NOMO-1 treated with dmso at 0.1 percent for 144 hours (cell line): ENCODE data around the gene DEPDC1B.
"Not testable (repeated sequence)": the region's sequence is repeated elsewhere in the genome, so short reads cannot be mapped to it uniquely, and the experiment has no call there.

Experiments used
- DNase-seq: peaks from one replicate; lab custom pipeline; 2025; ENCODE audit not compliant: unreplicated experiment; lab: John Stamatoyannopoulos, UW

The DEPDC1B gene

DNA sequence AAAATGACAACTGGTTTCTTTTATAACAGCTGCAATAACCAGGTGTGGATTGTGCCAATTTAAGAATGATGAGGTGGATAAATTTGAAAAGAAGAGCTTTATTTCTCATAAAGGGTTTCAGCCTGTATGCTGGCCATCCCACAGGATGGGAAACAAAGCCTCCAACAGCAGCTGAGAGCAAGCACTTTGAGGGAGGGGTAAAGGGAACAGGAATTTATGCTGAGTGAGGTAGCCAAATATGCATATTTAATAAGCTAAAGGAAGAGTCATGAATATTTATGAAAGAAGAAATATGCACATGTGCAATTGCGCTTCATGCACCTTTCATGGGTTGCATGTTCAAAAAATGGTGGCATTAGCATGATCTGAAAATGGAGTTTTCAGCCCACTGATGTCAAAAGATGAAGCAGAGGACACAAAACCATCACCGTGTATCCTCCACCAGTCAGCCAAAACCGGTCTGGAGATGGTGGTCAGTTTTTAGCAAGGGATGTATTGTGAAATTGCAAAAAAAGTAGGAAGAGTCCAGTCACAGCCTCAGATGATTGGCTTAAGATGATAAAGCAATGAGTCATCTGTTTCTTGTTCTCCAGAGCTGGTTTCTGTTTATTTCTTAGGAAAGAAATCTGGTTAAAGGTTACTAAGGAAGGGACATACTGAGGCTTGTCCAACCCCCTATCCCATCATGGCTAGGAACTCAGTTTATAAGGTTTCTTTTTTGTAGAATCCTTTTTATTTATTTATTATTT lies 47.9 kb downstream of the DEPDC1B start:
- peak; percentile 58 for DNase-seq

DNA sequence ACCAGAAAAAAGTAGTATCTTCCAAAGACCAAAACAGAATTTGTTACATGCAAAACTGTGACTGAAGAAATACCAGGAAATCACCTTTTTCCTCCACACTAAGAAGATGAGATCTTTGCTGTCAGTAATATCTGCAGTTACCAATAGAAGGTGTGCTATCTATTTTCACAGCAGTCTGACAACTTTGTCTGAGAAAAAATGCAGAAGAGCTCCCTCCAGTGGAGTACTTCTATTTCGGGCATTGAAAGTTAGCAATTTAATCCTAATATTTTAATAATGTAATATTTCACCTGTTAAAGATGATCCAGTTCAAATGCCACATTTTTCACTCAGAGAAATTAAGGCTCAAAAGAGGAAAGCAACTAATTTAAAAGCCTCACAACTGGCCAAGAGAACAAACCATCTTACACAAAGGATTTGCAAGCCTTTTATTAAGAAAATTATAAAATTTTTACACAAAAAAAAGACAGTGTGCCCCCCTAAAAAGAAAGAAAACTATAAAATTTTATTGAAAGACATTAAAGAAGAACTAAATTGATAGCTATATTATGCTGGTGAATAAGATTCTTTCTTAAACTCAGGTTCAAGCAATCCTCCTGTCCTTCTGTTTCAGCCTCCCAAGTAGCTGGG lies 50.6 kb downstream of the DEPDC1B start:
- DNase-seq: peak; percentile 22

DNA sequence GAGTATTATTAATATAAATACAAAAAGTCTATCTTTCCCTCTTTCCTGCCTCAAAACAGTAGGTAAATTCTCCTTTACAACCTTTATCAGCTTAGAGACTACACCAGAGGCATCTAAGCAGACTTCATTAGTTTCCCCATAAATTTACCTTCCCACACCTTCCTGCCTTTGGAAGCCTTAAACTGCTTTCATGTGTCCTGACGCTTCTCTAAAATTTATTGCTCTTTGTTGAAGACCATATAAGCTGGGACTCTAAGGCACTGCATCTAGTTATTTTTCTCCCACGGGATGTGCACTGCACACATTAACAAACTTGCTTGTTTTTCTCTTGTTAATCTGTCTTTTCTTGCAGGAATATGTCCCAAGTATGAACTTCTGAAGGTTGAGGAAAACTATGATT lies 51.8 kb downstream of the DEPDC1B start:
- no peak for DNase-seq

DNA sequence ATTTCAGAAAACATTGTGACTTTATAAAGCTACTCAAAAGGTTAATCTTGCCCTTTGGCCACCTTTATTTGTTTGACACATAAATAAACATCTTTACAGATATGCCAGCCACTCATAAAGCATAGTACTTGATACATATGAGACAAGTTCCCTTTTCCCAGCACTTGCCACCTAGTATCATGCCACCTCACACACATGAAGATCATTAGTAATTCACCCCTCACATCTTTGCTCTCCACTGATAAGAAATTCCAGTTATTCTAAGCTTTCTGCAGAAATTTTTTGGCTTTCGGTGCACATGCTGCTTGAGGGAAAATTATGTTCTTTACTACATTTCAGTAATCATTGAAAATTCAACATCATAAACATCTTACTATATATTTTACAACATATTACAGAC lies 59.1 kb downstream of the DEPDC1B start:
- no peak for DNase-seq

DNA sequence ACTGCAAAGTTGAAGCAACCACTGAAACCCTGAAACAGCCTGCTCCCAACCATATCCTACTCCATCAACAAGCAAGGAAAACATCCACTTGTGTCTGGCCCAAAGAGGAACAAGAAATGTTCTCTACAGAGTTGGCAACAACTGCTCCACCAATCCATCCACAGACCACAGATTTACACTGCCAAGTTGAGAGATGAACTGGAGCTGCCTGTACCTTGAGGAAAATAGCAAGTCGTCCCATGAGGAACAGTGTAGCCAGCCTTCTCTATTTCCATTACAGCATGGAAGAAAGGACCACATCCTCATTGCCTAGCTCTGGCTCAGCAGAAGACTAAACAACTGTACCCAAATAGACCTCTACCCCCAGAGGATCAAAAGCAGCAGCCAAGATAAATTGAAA lies 60.4 kb downstream of the DEPDC1B start:
- DNase-seq: no peak

DNA sequence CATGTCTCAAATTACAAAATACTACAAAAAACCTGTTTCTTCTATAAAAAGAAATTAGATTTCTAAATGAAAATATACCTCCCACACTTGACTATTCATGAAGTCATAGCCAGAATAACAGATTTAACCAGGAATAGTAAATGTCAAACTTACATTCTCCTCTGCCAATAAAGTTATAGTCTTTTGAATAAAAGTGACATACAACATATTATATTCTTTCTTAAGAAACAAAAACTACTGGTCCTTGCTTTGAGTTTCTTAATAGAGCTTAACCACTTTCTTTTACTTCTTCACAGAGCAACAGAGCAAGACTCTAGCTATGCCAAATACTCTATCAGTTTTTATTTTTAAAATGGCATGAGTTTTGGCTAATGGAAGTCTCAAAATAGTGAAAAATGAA lies 61.7 kb downstream of the DEPDC1B start:
- DNase-seq: no peak

DNA sequence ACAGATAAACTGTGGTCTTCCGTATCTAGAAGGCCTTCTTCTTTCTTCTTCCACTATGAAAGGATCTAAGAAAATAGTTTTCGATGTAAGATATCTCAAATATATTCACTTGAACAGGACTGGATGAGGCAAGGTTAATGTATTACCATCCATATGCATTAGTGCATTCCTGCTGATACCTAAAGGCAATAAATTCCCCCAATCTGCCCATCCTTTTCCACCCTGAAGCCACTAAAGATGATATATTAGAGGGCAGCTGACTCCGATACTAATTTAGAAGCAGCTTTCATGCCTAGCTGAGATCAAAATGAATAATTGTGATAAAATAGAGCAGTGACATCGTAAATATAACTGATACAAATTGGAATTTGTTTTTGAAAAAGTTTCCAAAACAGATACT lies 63.3 kb downstream of the DEPDC1B start:
- DNase-seq: no peak

DNA sequence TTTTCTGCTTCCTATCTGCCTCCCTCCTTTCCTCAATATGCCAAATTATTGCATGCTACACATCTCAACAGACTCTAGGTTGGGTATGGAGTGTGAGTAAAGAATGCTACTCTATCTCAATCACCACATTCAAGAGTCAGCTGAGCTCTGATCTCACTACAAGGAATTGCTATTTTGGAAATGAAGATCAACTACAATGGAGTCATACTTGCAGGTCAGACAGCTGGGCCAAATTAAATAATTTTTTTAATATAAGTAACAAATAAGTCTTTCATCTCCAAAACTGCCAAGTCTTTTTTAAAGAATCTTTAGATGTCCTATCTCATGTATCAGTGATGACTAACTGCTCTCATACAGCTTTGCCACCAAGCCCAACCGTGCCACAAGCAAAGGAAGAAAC lies 64.0 kb downstream of the DEPDC1B start:
- DNase-seq: no peak

DNA sequence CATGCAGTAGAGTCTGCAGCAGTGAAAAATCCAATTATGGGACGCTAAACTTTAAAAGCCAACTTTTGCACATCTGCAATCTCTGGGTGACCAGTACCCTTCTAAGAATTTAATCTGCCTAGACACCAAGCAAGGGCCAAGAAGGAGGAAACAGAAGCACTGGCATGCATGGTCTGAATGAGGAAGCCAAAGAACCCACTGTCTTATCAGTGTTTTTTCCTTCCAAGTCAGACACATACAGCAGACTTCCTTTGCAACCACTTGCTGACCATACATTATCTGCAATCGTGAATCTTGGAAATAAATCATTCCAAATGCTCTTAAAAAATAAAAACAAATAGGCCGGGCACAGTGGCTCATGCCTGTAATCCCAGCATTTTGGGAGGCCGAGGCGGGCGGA lies 65.9 kb downstream of the DEPDC1B start:
- DNase-seq: no peak

DNA sequence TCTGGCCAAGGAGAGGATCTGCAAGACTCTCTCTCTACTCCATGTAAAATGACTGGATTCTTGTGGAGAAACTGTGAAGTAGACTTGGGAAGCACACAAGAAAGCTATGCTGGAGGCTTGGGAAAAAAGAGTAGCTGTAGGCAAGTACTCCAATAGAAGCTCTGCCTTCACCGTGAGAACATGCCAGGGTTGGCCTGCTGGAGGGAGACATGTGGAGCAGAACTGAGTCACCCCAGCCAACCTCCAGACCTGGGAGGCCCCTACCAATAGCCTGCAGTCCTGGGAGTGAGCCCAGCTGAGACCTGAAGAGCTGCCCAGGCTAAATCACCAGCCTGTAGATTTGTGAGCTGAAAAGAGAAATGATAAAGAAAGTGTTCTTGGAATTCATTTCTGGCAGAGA lies 66.6 kb downstream of the DEPDC1B start:
- DNase-seq: no peak

DNA sequence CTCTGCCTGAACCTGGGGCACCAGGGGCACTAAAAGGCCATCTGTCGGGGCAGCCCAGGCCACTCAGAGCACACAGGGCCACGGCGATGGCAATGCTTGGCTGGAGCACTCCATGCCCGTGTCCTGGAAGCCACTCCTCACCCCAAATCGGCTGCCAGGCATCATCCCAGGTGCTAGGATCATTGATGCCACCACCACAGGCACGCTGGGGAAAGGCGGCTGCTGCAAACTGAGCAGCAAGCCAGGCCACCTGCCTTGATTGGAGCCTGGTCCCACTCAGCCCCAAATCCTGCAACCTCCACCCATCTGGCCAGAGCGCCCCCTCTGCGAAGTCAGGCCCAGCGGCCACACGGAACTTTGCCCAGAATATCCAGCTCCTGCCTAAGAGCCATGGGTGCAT lies 67.8 kb downstream of the DEPDC1B start:
- DNase-seq: no peak

DNA sequence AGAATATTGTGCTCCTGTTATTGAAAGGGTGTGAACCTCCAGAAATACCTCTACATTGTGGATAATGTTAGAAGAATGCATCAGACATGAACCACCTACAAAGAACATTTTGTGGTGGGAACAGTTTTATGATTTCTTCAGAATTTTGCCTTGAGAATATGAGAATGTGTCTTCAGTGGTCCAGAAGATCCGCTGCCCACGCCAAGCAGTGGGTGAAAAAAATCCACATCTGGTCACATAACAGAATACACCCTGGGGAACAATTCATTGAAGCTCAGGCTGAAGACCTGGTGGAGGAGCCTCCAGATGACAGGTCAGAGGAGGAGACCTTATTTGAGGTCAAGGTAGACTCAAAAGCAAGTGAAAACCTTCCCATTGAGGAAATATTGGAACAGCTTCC lies 69.1 kb downstream of the DEPDC1B start:
- no peak for DNase-seq

DNA sequence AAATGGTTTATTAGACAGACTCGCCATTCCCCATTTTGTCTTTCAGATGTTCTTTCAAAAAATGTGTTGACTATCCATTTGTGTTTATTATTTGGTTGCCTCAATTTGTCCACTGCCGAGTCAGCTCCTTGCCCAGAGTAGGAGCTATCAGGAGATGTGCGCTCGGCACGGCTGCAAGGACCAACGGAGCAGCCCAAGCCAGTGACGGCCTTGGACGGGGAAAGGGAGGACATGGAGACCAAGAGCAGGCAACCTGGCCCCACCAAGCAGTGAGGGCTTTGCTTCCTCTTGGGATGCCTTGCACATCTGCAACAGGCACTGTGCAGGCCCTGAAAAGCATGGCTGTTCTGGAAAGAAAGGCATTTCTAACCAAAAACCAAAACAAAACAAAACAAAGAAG lies 69.8 kb downstream of the DEPDC1B start:
- no peak for DNase-seq

DNA sequence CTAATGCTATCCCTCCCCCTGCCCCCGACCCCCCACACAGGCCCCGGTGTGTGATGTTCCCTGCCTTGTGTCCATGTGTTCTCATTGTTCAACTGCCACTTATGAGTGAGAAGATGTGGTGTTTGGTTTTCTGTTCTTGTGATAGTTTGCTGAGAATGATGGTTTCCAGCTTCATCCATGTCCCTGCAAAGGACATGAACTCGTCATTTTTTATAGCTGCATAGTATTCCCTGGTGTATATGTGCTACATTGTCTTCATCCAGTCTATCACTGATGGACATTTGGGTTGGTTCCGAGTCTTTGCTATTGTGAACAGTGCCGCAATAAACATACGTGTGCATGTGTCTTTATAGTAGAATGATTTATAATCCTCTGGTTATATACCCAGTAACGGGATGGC lies 75.1 kb downstream of the DEPDC1B start:
- not testable (repeated sequence) for DNase-seq

DNA sequence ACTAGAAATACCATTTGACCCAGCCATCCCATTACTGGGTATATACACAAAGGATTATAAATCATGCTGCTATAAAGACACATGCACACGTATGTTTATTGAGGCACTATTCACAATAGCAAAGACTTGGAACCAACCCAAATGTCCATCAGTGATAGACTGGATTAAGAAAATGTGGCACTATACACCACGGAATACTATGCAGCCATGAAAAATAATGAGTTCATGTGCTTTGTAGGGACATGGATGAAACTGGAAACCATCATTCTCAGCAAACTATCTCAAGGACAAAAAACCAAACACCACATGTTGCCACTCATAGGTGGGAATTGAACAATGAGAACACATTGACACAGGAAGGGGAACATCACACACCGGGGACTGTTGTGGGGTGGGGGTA lies 79.2 kb downstream of the DEPDC1B start:
- DNase-seq: not testable (repeated sequence)

DNA sequence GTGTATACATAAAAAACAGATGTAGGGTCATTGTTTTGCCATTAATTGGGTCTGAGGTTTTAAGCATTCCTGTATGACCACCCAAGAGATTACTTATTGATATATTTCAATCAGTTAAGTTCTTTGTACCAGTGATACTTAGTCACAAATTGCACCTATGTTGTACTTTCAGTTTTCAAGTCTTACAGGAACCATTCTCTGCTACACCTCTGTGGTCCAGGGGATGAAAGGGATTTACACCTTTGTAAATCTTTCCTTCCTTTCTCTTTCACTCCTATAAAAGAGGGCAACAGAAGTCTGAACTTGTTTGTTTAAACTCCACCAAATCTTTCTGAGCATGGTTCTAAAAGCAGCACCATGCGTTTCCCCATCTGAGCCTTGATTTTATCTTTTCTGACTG lies 86.1 kb downstream of the DEPDC1B start:
- no peak for DNase-seq

DNA sequence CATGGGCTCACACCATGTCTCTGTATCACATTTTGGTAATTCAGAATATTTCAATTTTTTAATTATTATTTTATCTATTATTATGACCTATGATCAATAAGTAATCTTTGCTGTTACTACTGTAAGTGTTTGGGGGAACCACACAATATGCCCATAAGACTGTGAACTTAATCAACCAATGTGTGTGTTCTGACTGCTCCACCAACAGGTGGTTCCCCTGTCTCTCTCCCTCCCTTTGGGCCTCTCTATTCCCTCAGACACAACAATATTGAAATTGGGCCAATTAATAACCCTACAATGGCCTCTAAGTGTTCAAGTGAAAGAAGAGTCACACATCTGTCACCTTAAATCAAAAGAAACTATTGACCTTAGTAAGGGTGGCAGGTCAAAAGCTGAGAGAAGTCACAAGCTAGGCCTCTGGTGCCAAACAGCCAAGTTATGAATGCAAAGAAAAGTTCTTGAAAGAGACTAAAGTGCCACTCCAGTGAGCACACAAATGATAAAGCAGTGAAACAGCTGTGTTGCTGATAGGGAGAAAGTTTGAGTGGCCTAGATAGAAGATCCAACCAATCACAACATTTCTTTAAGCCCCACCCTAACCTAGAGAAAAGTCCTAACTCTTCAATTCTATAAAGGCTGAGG lies 88.7 kb downstream of the DEPDC1B start:
- DNase-seq: no peak

DNA sequence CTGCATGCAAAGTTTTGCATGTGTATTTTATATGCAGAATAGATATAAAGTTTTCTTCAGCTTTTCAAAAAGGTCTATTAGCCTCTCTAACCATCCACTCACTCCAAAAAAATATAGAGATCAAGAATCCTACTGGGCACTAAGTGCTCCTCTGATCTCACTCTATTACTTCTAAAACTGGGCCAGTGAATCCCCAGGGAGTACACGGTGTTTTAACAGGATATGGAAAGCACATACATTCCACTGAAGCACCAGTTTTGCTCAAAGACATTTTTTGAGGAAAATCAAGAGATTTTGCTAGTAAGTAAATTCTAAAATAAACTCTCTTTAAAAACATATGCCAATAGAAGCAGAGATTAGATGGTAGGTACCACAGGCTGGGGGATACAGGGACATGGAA lies 95.2 kb downstream of the DEPDC1B start:
- DNase-seq: no peak

DNA sequence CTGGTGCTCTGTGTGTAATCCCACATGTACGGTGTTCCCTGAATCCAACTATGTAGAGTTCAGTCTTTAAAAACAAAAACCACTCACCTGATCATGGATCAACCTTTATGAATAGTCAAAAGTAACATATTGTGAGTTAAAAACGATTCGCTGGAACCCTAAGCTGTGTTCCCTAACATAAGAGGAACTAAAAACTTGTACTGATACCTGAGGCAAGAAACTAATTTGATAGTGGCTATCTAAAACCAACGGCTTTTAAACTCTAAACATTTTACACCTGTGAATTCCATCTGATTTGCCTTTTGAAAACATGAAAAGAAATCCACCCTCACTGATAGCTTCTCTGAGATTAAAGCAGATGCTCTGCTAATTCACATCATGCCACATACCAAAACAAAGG lies 101.5 kb downstream of the DEPDC1B start:
- DNase-seq: no peak

DNA sequence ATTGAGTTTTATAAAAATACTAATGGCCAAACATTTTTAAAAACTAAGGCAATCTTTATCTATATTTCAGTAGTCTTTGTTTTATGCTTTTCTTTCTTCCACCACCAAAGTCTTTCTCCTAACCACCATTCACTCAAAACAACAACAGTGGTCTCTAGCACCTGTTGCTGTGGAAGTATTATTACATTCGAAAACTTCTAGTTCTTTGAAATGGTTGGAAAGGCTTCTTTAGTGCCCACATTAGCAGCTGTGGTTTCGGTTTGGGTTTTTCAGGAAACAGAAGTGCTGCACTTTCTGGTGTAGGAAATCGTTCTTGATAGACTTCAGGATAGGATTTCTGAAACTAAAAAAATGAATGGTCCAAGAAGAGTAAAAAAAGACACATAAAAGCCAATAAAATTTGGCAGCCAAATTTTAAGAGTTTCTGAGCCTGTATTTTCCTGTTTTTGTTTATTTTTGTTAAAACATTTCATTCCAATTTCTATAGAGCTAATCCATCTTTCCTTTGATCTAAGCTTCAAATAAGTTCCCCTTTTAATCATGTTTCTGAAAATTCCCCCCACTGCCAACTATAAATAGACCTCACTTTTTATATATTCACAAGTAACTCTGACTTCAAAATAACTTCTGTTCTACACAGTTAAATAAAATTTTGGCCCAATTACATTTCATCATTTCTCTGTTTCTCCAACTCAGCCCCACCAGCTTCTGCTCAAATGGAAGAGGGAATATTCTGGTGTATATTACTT lies 102.2 kb downstream of the DEPDC1B start:
- DNase-seq: no peak

DNA sequence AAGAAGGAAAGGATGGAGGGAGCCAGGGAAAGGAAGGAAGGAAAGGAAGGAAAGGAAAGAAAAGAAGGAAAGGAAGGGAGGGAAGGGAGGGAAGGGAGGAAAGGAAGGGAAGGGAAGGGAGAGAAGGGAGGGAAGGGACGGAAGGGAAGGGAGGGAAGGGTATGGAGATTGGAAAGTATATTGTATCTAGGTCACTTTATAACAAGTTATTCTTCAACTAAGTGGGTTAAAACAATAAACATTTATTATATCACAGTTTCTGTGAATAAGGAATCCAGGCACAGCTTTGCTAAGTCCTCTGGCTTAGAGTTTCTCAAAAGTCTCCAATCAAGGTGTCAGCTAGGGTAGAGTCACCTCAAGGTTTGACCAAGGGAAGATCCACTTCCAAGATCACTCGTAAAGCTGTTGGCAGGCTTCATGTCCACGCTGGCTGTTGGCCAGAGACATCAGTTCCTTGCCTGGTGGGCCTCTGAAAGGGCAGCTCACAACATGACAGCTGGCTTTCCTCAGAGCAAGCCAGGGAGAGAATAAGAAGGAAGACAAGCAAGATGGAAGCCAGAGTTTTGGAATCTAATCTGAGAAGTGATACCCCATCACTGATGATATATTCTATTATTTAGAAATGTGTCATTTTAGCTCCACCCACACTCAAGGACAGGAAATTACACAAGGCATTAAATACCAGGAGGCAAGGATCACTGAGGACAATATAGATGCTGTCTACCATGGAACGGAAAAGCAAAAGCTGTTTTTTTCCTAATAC lies 105.1 kb downstream of the DEPDC1B start:
- DNase-seq: no peak
